NCI-H510A (cell line): ENCODE data around the gene XDH.

Experiments used
- DNase-seq: peaks from one replicate; lab custom pipeline; 2025; lab: John Stamatoyannopoulos, UW

Gene XDH

DNA sequence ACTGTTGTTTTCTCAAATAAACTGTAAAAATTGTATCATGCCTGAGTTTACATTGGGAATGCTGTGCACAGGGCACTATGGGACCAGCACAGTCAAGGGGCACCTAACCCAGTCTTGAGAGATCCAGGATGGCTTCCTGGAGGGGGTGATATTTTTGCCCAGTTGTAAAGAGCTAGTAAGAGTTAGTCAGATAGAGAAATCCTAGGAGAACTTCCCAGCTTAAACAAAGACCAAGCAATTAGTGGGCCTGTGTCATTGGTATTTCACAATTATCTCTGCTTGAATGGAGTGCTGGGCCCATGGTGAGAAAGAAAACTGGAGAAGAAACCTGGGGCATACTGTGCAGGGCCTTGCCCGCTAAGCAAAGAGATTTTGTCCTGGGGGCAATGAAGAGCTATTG, 12.2 kb downstream of the XDH start:
- DNase-seq, result no peak

DNA sequence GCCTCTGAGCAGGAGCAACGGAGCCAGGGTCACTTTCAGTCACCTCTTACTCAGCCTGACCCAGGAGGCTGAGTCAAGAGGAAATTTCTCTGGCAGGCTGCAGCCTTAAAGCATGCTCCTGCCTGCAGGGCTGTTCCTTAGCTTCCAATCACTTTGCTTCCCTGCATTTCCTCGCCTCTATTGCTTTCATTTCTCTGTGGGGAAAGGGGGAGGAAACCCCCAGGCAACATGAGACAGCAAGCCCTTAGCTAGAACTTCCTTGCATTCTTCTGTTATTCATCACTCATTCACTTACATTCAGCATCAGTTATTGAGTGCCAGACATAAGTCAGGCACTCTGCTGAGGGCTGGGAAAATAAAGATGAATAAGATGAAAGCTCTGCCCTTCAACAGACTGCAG, 13.0 kb downstream of the XDH start:
- DNase-seq, result no peak

DNA sequence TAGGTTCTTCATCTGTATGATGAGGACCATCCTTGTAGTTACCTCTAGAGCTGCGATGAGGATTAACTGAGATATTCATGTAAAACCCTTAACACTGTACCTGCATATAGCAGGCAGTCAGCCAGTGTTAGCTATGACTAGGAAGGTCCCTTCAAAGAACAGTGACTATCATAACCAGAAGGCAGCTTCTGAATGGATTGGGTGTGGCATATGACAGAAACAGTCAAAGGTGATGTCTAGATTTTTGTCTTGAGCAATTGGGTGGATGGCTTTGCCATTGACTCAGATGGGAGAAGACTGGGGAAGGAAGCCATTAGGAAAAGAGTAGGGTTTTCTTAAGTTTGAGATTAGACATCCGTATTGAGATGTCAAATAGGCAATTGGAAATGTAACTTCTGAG, 15.7 kb downstream of the XDH start:
- no peak for DNase-seq

DNA sequence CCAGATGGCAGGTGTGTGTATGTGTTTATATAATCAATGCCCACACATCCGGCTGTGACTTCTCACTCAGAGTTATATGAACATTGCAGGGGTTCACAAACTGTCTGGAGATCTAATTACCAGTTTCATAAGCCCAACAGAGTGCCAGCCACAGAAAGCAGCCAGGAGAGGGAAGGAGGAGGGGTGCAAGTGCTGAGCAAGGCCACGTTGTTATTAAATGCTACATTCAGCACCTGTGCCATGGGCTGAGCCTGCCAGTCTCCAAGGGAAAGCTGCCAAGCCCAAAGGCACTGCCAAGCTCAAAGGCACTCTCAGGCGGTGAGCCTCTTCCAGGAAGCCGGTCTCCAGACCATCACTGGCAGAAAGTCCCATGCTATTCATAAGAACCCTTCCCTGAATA, 17.4 kb downstream of the XDH start:
- no peak for DNase-seq

DNA sequence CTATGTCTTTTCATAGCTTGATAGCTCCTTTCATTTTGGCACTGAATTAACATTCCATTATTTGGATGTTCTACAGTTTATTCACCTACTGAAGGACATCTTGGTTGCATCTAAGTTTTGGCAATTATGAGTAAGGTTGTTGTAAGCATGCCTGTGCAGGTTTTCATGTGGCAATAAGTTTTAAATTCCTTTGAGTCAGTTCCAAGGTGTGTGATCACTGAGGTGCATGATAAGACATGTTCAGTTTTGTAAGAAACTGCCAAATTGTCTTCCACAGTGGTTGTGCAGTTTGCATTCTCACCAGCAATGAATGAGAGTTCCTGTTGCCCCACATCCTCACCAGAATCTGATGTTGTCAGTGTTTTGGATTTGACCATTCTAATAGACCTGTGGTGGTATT, 24.2 kb downstream of the XDH start:
- no peak for DNase-seq

DNA sequence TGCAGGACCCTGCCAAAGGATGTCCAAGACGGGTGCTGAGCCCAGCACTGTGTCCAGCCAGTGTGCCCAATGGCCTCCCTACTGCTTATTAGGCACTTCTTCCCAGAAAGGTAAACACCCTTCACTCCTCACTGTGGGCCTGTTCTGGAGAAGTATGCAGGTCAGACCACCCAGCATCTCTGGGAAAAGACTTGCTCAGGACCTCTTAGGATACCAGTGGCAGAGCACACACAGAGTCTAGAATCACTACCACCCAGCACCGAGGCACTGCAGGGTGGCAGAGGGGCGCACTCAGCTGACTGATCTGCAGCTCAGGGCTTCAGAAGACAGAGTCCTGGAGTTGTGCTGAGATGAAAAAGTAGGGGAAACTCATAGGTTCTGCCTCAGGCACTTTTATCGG, 25.8 kb downstream of the XDH start:
- DNase-seq, result no peak

DNA sequence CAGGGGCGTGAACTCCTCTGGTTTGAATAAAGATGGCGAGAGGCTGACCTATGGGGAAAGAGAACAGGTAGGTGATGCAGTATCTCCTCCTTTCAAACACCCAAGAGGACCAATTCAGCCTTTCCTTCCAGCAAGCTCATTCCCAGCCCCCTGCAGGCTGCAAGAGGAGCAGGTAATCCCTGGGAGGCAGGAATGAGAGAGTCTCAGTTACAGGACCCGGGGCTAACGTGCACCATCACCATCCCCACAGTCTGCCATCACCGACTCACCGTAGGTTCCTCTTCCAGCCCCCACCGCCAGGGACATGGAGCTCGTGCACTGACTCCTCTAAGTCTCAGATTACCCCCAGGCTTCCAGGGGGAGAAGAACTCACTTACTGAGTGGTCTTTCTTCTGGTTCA, 26.7 kb downstream of the XDH start:
- no peak for DNase-seq

DNA sequence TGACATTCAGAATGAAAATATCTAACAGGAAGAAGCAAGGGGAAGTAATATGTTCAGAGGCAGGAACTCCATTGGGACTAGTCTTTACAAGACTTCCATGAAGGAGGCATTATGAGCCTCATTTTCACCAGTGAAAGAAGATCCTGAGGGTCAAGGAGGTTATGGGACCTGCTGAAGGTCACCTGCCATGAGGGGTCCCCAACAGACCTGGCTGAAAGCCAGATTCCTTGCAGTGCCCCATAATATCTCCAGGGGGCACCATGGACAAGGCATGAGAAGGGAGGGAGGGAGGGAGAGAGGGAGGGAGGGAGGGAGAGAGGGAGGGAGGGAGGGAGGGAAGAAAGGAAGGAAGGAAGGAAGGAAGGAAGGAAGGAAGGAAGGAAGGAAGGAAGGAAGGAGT, 27.9 kb downstream of the XDH start:
- DNase-seq, result no peak

DNA sequence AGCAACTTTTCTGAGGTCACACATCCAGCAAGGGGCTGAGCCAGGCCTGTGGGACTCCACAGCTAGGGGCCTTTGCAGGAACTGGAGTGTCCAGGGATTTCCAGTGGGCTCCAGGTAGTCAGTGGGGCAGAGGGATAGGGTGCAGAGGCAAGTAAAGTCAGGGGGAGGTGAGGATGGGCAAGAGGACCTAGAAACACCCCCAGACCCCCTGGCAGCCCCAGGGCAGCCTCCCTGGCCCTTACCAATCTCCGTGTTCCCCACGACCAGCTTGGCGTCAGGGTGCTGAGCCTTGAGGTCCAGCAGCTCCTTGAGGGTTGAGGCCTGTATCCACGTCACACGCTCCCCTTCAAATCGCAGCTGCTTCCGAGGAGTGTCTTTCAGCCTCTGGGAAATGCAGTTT, 28.4 kb downstream of the XDH start:
- DNase-seq, result no peak

DNA sequence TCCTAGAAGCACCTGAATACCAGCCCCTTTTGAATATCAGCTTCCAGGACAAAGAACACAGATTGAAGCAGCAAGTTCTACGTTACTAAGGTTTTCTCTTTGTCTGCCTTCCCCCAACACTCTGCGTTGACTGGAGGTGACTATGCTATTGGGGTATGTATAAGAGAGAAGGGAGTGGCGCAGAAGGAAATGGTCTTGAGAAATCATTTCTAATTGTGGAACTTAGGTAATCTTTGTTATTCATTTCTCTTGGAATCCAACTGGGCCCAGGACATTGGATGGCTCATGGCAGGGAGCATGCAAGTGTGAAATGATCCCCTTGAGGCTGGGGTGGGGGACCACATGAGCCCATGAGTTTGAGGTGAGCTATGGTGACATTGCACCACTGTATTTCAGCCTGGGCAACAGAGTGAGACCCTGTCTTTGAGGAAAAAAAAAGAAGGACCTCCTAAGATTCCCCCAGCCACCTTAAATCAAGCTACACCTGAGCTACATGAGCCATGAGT, 29.7 kb downstream of the XDH start:
- no peak for DNase-seq

DNA sequence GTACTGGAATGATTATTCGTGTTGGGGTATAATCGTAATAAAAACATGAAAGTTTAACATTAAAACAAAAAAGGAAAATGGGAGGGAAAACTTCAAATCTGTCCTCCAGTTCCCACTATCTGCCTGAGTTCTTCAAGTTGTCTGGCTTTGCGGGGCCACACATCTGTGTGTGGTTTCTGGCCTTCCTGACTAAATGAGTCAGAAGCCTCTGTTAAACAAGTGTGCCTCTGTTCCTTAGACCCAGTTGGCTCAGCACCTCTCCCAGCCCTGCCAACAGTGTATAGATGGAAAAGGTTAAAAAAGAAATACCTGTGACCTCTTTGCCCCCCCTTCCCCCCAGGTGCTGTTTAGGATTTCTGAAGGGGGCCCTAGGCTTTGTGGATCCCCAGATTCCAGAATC, 30.2 kb downstream of the XDH start:
- no peak for DNase-seq

DNA sequence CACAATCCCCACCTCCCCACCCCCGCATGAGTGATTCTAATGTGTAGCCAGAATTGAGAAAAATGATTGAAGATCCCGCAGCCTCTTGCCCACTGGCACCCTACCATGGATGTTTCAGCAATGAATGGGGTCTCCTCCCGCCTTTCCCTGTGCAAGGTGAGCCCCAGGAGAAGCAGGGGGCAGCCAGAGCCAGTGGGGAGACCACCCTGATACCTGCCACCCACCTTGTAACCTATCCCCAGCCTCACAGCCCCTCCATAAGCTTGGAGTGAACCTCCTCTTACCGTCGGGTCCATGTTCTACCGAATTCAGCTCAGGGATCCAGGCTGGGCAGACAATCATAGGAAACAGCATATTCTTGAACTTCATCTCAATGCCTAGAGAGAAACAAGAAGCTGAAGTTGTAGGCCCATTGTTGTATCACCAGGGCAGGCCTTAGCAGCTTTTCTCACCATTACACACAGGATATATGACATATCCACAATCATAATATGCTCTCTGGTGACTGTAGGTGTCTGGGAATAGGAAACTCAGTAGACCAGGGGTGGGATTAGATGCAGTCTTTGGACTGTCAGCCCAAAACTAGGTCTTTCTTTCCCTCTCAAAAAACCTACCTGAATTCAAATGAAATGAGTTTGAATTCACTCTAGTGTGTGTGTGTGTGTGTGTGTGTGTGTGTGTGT, 30.9 kb downstream of the XDH start:
- no peak for DNase-seq

DNA sequence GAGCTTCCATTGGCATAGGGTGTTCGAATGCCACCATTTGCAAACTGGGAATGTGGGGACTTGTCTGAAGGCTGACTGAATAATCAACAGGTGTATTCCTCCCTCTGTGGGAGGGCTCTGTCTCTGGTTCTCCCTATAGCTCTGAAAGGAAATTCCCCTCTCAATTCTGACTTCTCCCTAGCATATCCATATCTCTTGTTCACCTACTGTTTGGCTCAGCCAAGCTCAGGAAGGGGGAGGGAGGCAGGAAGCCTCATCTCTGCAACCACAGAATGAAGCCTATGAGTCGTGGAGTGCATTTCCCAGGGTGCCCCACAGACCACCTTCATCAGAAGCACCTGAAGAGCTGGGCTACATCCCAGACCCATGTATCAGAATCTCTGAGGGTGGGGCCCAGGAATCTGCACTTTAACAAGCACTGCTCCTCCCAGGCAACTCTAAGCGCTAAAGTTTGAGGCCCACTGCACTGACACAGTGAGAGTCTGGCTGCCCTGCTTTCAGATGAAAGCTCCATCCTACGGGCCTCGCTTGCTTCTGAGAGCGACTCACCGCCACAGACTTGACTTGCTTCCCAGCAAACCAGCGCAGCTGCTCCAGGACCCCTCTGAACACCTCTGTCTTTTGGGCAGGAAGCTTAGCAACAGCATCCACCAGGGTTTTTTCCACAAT, 32.0 kb downstream of the XDH start:
- DNase-seq, result no peak

DNA sequence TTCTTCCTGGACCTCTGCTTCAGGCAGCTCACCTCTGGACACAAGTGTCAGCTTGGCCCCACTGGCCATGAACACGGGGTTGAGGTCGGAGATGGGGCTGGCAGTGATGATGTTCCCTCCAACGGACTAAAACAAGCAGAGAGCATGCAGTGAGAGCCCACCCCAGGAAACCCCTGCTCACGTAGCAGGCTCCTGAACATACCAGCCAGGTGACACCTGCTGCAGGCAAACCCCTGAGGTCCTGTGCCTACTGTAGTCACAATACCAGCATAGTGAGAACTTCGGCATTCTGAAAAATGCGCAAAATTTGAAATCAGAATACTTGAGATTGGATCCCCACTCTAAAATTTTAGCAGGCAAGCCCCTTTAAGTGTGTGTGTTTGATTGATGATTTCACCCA, 32.9 kb downstream of the XDH start:
- no peak for DNase-seq

DNA sequence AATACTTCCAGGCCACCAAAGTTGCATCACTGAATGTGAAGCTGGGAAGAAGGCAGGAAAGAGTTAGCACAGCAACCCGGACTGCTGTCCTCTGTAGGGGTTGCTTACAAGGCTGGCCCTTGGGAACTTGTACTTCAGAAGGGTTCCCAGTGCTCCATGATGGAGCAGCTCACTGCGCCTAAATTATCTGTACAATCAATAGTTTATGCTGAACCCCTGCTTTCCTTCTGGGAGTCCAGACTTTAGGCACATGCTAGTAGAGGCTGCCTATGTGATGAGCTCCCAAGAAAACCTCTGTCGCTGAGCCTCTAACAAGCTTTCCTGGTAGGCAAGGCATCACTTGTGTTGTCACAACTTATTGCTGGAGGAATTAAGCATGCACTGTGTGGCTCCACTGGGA, 34.3 kb downstream of the XDH start:
- no peak for DNase-seq

DNA sequence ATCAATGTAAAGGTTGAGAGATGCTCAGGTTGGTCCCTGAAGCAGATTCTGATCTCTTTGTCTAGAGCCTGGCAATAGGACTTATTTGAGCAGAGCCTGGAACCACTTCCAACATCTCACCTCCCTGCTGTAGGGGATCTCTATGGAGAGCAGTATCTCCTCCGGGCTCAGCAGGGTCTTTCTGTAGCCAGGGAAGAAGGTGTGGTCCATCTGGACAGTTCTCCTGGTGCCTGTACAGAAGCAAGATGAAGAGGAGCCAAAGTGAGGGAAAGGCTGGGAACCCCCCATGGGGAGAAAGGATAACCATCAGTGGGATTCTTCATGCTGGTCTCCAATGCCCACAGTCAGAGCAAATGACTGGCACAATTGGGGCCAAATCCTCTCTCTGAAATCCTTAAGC, 34.8 kb downstream of the XDH start:
- DNase-seq, result no peak

DNA sequence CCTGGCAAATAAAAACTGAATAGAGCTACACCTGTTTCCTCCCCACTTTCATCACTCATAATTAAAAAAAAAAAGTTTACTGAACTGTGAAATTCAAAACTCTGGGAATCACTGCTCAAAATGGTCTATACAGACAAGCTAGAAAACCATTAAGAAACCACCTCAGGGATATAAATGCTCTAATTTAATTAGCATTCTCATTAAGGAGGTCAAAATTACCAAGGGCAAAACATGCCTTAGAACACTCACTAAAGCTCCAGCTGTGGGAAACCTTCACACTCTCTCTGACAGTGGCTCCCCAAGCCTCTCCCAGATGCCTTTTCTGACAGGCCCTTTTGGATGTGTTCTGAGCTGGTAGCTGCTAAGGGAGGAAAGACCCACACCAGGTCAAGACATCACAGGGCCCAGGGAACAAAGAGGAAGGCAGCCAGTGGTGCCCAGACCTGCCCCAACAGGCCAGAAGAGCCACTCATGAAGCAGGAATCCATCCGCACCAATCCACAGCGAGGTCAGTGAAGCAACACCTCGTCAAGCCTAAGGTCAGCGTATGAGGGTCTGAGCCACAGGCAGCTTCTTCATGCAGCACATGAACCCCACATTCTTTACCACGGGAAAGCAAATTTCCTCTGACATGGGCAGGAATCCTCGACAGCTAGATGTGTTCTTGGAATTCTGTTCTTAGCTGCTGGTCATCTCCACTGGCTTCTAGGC, 35.6 kb downstream of the XDH start:
- no peak for DNase-seq

DNA sequence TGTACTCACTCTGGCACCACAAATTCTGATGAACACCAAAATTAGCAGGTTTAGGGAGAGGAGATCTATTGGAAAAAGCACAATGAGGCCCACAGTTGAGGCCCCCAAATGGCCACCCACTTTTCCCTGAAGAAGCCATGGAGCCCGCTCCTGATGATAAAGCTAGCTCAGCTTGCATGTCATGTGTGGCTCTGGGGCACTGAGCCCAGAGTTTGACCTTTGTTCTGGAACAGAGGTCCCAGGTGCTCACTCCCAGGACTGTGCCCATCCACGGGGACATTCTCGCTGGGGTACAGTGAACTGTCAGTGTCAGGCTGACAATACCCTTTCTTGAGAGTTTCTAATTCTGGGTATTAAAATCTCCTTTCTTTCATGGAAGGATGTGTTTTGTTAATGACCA, 36.2 kb downstream of the XDH start:
- no peak for DNase-seq

DNA sequence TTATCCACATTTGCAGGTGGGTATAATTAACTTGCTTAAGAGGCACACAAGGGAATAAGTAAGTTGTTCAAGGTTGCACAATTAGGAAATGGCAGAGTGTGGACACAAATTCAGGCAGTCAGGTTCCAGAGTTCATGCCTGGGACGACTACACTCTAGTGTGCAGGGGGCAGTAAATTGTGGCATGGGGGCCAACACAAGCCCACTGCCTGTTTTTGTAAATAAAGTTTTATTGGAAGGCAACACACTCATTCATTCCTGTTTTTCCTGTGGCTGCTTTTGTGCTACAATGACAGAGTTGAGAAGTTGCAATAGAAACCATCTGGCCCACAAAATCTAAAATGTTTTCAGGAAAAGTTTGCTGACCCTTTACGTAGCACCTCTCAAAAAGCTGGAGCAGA, 41.4 kb downstream of the XDH start:
- DNase-seq, result no peak

DNA sequence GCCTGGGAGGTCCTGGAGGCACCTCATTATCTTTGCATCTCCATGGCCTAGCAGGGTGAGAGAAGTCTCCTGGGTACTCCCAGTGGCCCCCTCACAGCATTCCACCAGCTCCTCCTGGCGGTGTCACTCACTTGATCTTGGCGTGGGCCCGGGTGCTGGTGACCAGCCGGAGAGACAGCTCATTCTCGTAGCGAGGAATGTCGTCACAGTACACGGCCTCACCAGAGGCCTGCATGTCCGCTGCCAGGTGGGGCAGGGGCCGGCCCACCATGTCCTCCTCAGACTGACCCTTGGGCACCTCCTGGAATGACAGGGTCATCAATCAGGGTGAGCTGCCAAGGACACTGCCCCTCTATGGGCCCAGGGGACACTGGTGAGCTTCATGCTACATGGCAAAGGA, 42.4 kb downstream of the XDH start:
- no peak for DNase-seq

DNA sequence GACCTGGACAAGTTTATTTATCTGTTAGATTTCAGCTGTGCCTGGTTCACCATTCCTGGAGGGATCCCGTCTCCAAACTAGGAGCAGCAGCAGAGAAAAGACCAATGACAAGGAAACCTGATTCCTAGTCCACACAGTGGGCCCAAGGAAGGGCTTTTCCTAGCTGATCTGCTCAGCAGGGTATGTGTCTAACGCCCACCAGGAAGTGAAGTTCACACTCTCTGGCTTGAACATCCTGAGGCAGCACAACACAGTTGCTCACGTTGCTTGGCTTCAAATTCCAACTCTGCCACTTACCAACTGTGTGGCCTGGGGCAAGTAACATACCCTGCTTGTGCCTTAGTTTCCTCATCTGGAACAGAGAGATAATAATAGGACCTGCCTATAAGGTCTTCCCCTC, 42.9 kb downstream of the XDH start:
- no peak for DNase-seq

DNA sequence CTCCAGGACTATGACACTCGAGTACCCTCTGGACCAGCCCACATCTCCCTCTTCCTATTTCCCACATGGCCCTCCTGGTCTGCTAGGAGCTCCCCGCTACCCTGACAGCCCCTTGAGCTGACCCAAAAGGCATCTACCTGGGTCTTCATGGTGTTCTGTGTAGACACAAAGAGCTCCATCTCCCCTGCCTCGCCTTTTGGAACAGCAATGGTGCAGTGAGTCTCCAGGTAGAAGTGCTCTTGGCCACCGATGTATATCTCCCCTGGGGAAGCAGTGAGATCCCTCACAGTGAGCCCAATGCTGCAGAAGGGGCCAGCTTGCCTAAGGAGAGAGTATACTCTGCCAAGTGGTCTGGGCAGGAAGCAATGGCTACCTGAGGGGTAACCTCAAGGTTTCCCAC, 47.8 kb downstream of the XDH start:
- no peak for DNase-seq

DNA sequence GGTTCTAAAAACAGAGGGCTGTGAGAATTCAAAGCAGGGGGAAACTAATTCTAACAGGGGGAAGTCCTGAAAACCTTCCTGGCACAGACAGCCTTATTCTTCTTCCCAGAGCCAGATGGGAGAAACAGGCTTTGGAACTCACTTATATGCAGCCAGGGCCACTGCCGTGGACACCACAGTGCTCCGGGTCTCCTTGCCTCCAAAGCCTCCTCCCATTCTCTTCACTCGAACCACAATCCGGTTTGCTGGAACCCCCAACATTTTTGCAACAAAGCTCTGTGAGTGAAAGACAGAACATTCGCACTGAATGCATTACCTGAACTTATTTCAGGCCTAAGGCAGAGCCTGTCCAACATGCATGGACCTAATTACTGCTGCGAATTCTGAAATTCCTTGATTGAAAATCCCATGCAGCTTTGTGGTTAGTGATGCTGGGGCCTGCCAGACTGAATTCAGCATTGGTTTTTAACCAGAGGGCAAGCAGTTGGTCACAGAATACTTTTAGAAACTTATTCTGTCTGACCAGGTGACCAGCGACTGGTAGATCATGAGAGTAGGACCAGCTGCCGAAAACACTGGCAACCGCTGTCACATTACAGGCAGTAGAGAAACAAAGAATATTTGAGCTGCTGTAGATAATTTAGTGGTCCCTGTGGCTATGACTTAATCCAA, 48.6 kb downstream of the XDH start:
- no peak for DNase-seq
